ENCODE results near the gene LONRF3.
"Not testable (repeated sequence)": the region's sequence is repeated elsewhere in the genome, so short reads cannot be mapped to it uniquely, and the experiment has no call there.

The LONRF3 gene

DNA sequence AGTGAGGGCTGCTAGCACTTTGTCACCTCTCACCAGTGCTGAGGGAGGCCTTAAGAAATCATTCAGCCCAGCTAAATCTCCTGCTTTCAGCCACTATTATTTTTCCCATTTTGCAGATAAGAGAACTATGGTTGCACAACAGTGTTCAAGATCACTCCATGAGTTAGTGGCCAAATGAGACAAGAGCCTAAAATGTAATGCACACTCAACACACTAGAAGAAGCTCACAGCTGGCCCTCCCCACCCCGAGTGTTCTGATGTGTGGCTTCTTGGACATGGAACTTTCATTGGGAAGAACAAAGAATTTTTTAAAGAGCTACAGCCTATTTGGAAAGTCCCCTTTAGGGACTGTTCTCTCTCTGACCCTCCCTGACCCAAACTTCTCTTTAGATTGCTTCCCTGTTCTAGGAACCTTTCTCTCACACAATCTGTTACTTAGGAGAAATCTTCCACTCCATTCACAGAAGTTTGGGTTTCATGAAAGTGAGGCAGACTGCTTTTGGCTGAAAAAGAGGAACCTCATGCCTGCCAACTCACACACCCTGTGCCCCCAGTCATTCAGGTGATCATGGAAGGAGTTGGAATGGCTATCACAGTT is 54.4 kb downstream of the LONRF3 start:
- no peak overlapping the region for H3K27ac ChIP-seq
- no peak overlapping the region for H3K4me3 ChIP-seq

DNA sequence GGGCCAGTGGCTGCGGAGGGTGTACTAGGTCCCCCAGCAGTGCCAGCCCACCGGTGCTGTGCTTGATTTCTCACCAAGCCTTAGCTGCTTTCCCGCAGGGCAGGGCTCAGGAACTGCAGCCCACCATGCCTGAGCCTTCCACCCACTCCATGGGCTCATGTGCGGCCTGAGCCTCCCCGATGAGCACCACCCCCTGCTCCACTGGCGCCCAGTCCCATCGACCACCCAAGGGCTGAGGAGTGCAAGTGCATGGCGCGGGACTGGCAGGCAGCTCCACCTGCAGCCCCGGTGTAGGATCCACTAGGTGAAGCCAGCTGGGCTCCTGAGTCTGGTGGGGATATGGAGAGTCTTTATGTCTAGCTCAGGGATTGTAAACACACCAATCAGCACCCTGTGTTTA is 55.2 kb downstream of the LONRF3 start:
- H3K27ac ChIP-seq, H3K4me3 ChIP-seq: not testable (repeated sequence)

DNA sequence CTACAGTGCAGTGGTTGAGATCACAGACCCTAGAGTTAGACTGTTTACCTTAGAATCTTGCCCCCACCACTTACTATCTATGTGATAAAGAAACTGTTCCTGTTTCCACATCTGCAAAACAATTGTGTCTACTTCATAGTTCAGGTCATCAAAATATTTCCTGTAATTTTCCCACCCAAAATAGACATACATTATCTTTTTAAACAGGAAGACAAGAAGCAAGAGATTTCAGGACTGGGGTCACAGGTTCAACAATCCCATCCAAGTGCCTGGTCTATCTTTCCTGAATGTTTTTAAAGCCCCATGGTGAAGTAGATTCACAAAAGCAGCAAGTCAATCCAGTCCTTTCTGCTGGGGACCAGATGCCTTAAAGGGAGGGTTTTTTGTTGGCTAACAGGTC is 56.6 kb downstream of the LONRF3 start:
- H3K27ac ChIP-seq: no peak overlapping the region

DNA sequence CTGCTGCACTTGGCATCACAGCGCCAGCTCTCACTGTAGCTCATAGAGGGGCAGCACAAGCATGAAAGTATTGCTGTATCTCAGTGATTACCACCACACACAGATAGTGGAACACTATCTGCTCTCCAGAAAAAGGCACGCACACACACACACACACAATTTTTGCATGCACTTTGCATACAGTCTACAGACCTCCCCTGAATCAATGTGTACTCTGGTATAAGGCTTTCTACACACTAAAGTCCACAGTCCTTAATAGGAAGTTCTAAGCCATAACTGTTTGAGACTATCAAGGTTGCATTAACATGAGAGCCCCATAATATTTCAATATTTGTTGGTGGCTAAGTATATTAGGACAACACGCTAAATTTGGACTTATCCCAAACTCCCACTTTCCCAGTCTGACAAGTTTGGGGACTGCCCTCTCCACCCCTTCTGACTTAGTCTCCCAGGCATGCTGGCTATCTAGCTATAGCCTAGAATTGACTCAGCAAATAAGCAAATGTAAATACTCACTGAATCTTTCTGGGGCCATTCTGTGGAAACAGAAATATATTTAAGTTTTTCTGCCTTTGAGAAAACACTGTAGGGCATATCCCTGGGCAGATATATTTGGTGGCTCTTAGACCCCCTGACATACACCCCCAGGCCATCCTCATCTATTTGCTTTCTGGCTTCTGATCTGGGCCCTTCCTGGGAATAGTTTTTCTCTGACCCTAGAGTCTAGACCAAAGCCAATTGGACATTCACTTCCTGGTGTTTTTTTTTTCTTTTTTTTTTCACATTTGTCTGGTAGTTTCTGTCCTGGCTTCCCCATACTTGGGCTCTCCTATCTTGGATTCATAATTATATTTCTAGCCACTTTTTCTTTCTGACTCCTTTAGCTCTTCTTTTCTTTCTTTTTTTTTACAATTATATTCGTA is 62.0 kb downstream of the LONRF3 start:
- H3K4me3 ChIP-seq: no peak overlapping the region
- H3K27ac ChIP-seq: no peak overlapping the region

More for the DNA sequence above, 56.6 kb downstream of the LONRF3 start:
- no peak overlapping the region for H3K4me3 ChIP-seq

DNA sequence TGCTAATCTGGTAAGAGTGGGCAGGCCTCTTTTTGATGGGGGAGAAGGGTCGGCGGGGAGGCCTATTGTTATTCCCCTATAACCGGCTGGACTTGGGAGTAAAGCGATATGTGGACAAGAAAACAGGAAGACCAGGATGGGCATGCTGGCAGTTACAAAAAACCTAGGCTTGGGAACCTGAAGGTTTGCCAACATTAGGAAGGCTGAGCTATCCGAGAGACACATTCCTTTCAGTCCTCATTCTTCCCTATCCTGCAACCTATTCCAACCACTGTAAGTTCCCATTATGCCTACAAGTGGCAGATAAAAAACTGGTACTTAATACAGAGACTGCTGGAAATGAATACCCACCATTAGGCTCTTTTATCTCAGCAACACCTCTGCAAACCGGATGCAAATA is 66.0 kb downstream of the LONRF3 start:
- H3K4me3 ChIP-seq: no peak overlapping the region
- H3K27ac ChIP-seq: peak overlapping the region in 1 of 21 experiments; percentile 32

DNA sequence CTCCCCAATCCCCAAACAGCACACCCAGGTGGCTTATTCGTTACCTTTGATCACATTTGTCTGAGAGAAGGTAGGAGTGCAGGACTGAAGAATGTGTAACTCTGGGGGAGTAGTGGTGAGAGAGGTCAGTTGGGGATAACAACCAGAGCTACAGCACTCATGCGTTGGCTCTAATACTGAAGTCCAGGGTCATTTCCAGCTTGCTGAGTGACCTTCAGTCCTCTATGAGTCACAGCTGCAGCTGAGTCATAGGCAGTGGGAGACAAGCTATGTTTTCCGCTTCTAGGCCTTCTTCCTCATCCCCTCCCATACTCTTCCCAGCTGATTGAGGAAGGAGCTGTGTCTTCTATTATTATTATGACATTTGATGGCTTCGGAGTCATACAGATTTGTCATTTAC is 66.8 kb downstream of the LONRF3 start:
- no peak overlapping the region for H3K4me3 ChIP-seq
- peak overlapping the region in 1 of 21 experiments; percentile 13 for H3K27ac ChIP-seq

DNA sequence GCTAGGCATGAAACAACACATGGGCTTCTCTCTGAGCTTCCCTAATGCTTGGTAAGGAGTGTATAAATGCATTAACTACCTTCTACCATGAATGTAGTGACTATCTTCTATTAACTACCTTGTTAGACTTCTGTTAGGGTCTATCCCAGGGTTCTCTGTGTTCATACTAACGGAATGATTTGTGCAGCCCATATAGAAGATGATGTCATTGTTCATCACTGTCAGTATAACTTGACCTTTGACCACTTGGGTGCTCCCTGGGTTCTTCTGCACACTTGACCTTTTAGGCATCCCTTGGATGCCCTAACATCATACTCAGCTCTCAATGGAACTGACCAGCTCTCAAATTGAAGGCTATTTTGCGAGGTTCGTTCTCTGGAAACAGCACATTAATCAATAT is 67.6 kb downstream of the LONRF3 start:
- Histone ChIP-seq H3K27ac (no peak overlapping the region), H3K4me3 (no peak overlapping the region)

DNA sequence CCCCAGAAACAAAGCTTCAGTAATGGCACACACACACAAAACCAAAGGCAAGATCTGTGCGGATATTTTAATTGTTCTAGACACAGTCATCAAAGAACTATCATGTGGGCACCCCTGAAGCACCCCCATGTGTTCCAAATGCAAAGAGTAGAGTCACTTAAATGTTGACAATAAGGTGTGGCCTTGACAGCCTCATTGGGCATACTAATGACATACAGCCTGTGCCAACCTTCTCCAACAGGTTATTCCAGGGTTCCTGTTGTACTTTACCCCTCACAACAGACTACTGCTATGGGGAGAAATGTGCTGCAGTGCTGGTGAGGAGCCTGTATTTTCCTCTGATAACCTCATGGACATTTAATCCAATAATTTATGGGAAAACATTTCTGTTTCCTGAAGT is 68.6 kb downstream of the LONRF3 start:
- no peak overlapping the region for H3K27ac ChIP-seq
- H3K4me3 ChIP-seq: no peak overlapping the region

DNA sequence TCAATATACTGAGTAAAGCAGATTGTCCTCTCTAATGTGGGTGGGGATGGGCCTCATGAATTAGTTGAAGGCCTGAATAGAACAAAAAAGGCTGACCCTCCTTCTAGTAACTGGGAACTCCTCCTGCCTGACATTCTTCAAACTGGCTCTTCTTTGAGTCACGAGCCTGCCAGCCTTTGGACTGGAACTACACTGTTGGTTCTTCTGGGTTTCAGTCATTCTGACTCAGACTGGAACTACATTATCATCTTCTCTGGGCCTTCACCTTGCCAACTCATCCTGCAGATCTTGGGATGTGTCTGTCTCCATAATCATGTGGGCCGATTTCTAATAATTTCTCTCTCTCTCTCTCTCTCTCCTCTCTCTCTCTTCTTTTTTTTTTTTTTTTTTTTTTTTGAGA is 71.5 kb downstream of the LONRF3 start:
- no peak overlapping the region for H3K27ac ChIP-seq

DNA sequence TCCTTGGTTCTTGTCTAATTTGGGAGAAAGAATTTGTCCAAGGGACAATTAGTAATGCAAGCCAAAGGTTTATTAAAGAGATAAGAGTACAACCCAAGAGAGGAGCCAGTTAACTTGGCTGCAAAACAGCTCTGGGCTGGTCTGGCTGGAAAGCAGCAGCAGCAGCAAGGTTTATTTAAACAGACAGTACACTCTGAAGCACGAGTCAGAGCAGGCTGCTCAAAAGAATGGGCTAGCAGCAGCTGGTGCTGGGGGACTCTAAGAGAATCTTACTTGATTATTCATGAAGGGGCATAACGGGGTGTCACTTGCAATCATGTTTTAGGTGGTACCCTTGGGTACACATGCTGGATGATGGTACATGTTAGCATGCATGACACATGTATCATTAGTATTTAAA is 81.3 kb downstream of the LONRF3 start:
- no peak overlapping the region for H3K27ac ChIP-seq
- no peak overlapping the region for H3K4me3 ChIP-seq

More for the DNA sequence above, 71.5 kb downstream of the LONRF3 start:
- H3K4me3 ChIP-seq: no peak overlapping the region

DNA sequence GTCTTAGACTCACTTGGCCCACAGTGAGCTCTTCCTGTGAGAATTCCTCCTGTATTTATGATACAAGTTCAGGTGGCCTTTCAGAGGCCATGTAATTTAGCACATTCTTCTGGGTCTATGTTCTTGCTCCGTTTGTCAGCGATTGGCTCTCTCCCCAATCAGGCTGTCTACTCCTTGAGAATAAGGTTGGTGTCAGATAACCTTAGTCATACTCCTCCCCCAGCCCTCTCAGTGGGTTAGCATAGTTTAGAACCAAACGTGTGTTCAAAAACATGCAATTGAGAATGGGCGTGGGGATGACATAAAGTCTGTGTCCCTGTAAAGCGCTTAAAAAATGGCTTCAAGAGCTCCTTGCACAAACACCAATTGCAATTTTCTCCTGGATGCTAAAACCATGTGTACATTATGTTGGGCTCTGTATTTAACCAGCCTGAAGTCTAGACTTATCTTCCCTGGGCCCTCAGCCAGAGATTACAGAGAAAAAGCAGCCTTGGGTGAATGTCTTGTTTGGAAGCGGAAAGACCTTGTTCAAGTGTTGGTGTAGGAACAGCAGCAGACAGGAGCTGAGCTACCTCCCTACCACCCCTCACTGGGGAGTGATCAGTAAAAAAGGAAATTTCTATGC is 88.4 kb downstream of the LONRF3 start:
- H3K4me3 ChIP-seq: no peak overlapping the region
- no peak overlapping the region for H3K27ac ChIP-seq

DNA sequence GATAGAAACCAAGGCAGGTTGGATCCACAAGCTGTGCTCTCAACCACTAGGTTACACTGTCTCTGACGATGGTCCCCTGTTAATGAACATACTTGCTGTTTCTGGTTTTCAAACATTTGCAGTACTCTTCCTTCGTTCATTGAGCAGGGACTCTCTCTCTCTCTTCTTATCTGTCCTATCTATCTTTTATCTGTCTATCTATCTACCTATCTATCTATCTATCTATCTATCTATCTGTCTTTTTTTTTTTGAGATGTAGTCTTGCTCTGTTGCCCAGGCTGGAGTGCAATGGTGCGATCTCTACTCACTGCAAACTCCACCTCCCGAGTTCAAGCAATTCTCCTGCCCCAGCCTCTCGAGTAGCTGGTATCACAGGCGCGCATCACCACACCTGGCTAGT is 89.0 kb downstream of the LONRF3 start:
- Histone ChIP-seq H3K4me3 (no peak overlapping the region), H3K27ac (no peak overlapping the region)

DNA sequence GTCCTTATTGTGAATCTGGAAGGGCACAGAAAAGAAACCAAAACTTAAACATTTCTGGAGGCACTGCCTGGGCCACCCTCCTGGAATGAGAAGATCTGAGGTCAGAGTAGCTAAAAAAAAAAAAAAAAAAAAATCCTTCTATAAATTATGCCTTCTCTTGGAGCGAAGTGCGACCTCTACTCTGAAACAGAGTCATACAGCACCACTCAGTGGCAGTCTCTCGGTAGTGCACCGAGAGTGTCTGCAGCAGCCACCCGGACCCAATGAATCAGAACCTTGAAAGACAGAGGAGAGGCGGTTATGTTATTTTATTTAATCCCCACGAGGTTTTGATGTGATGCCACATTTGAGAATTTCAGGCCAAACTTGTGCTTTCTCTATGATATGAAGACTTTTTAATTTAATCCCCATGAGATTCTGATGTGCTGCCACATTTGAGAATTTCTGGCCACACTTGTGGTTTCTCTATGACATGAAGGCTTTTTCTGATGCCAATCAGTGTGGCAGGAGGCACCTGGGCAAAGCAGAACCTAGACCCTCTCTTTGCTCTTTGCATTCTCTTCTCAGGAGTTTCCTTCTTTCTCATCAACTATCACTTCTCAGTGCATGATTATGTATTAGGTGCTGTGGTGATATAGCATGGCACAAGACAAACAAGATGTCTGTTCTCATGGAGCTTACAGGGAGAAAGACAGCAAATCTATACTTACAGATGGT is 92.8 kb downstream of the LONRF3 start:
- no peak overlapping the region for H3K4me3 ChIP-seq
- no peak overlapping the region for H3K27ac ChIP-seq

Measured in skin epidermis (tissue), 12 donors.